GM12878 (cell line): ENCODE measurements around the gene PSPN.

Experiments
- BACH1 ChIP-seq: fragments of 450-650 bp; IDR thresholded peaks from 2 replicates; pipeline ENCODE4 v1.6.1; 2017; ENCODE audit warnings: mild to moderate bottlenecking, borderline replicate concordance
- KDM1A ChIP-seq: fragments of 200-600 bp; sonication (generic); IDR thresholded peaks from 2 replicates; pipeline ENCODE4 v1.6.1; 2016; ENCODE audit warnings: borderline replicate concordance
- MYB ChIP-seq: fragments of 150-350 bp; IDR thresholded peaks from 2 replicates; pipeline ENCODE4 v1.6.1; 2014; ENCODE audit warnings: mild to moderate bottlenecking, low read depth, low read length, borderline replicate concordance
- NR2C2 ChIP-seq: IDR thresholded peaks from 2 replicates; pipeline ENCODE4 v1.6.1; 2011; ENCODE audit warnings: borderline replicate concordance, low read depth; ENCODE audit not compliant: control insufficient read depth, insufficient read length
- SP1 ChIP-seq: IDR thresholded peaks from one replicate; pipeline ENCODE4 v1.6.1; 2011; ENCODE audit warnings: low read depth, low read length
- TARDBP ChIP-seq: IDR thresholded peaks from 2 replicates; pipeline ENCODE4 v1.6.1; 2016; ENCODE audit warnings: borderline replicate concordance
- TF ChIP-seq, protein P1 (sequence below), 3 experiments: IDR thresholded peaks in 2 of 3; conservative IDR thresholded peaks in 1 of 3; 2 replicates each; pipeline ENCODE4 v1.5.1; 2011; ENCODE audit warnings: low read depth in 3 of 3, low read length in 3 of 3, mild to moderate bottlenecking in 3 of 3, control low read depth in 2 of 3, moderate library complexity in 2 of 3, inconsistent platforms in 1 of 3, mixed read lengths in 1 of 3; ENCODE audit not compliant: control insufficient read depth in 2 of 3, insufficient read depth in 1 of 3; ENCODE audit errors: extremely low read depth in 1 of 3
- TF ChIP-seq, protein P2 (sequence below): IDR thresholded peaks from 2 replicates; pipeline ENCODE4 v1.6.1; 2011; ENCODE audit warnings: mild to moderate bottlenecking, low read depth, low read length, moderate library complexity; ENCODE audit not compliant: insufficient replicate concordance

DNA sequence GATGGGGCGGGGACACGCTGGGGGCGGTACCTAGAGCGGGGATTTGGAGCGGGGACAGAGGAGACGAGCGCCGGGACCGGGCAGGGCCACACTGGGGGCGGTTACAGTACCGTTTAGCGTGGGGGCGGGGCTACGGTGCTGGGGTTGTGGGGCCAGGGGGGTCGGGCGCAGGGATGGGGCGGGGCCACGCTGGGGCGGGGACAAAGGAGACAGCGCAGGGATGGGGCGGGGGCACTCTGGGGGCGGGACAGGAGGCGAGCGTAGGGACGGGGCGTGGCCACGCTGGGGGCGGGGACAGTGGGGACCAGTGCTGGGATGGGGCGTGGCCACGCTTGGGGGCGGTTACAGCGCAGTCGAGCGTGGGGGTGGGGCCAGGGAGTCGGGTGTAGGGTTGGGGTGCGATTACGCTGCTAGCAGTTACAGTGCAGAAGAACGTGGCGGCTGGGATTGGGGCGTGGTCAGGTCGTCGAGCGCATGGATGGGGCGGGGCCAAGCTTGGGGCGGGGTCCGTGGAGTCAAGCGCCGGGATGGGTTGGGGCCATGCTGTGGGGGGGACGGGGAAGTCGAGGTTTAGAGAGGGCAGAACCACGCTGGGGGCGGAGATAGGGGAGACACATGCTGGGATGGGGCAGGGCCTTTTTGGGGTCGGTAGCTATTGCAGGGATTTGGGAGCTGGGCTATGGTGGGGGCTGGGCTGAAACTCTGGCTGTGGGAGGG, 2.5 kb downstream of the PSPN start:
- no peak for TF ChIP-seq MYB
- no peak for TF ChIP-seq NR2C2
- TF ChIP-seq TARDBP: no peak
- TF ChIP-seq SP1: peak; percentile 43
- TF ChIP-seq, protein P1, sequence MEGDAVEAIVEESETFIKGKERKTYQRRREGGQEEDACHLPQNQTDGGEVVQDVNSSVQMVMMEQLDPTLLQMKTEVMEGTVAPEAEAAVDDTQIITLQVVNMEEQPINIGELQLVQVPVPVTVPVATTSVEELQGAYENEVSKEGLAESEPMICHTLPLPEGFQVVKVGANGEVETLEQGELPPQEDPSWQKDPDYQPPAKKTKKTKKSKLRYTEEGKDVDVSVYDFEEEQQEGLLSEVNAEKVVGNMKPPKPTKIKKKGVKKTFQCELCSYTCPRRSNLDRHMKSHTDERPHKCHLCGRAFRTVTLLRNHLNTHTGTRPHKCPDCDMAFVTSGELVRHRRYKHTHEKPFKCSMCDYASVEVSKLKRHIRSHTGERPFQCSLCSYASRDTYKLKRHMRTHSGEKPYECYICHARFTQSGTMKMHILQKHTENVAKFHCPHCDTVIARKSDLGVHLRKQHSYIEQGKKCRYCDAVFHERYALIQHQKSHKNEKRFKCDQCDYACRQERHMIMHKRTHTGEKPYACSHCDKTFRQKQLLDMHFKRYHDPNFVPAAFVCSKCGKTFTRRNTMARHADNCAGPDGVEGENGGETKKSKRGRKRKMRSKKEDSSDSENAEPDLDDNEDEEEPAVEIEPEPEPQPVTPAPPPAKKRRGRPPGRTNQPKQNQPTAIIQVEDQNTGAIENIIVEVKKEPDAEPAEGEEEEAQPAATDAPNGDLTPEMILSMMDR (IDR thresholded peaks at IDR 0.05 in 2 of 3, conservative IDR thresholded peaks at IDR 0.05 in 1 of 3; ENCODE audit: control insufficient read depth in 2 of 3, extremely low read depth in 1 of 3, insufficient read depth in 1 of 3, low read depth in 3 of 3, low read length in 3 of 3): no peak
- TF ChIP-seq KDM1A: no peak
- TF ChIP-seq BACH1: no peak
- TF ChIP-seq, protein P2, sequence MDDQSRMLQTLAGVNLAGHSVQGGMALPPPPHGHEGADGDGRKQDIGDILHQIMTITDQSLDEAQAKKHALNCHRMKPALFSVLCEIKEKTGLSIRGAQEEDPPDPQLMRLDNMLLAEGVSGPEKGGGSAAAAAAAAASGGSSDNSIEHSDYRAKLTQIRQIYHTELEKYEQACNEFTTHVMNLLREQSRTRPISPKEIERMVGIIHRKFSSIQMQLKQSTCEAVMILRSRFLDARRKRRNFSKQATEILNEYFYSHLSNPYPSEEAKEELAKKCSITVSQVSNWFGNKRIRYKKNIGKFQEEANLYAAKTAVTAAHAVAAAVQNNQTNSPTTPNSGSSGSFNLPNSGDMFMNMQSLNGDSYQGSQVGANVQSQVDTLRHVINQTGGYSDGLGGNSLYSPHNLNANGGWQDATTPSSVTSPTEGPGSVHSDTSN: no peak
